GM19043 (cell line): ENCODE results near the gene DMTF1.
"Not testable (repeated sequence)": the region's sequence is repeated elsewhere in the genome, so short reads cannot be mapped to it uniquely, and the experiment has no call there.

Experiments used
- ATAC-seq: cut with Tn5 transposase; IDR thresholded peaks from one replicate; pipeline ENCODE4 v1.9.1; 2021; ENCODE audit warnings: low read depth; ENCODE audit not compliant: unreplicated experiment

DMTF1 gene

DNA sequence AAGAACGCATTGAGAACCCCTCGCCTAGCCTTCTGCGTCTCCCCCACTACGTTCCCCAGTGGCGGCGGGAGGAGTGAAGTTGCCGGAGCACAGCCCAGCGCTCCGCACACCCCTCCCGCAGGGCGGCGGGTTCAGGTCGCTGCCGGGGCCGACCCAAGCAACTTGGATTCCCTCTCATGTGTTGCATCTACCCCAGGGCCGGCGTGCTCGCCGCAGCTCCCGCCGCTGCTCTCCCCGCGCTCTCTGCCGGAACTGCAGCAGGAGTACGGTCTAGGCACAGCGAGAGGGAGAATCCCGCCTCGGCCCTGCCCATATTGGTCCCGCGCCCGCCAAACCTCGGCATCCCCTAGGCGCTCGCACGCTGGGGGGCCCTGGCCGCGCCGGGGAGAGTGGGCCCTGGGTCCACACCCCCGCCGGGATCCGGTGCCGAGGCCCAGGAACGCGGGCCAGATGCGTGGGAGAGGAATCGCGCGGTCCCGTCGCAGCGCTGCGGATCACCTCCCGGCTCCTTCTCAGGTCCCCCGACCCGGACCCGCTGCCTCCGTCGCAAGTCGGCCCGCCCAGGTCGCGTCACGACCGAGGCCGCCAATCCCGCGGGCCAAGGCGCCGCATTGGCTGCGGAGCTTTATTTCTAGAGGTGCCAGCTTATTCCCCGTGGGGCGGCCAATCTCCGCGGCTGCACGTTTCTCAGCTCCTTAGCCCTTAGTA lies 67.9 kb downstream of the DMTF1 start:
- peak; percentile 24 for ATAC-seq

DNA sequence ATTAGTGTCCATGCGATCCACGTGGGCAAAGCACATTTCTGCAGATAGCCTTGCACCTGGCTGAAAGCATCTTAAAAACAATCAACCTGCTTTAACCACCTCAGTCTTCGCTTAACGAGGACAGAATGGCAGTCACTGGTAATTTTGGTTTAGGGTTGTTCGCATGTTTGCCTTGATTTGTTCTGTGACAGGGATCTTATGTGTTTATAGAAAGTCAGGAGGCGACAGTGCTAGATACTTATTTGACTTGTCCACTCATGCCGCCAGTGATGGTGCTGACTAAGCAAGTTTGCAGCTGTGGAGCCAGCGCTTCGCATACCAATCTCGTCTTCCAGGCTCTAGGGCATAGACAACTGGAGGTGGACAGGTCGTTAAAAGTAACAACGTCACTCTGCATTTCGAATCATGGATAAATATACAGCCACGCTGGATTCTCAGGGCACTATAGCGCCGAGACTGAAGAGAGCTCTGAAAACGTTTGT lies 68.5 kb downstream of the DMTF1 start:
- ATAC-seq = no peak

DNA sequence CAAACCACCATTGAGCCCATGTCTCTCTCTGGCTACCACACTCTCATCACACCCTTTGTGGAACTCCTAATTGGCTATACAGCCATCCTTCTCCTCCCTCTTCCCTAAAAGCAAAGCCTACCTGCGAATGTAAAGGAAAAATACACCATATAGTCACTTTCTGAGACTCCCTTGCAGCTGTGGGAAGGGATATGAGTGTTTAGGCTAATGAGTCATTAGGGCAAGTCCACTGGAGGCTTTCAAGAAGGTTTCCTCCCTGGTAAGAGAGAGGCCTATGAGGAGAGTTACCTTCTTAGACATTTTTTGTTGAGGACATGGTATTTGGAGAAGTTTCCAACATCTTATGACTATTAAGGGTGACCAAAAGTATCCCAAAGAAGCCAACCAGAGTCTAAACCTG lies 71.4 kb downstream of the DMTF1 start:
- ATAC-seq = no peak

DNA sequence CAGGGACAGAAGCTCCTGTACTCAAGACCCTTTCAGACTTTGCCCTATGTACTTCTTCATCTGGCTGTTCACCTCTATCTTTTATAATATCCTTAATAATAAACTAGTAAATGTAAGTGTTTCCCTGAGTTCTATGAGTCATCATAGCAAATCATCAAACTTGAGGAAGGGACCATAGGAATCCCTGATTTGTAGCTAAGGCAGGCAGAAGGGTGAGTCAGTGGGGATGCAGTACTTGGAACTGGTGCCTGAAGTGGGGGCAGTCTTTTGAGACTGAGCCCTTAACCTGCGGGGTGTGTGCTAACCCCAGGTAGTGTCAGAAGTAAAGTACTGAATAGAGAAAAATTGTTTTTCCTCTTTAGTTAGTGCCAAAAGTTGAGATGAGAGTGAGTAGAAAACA lies 73.4 kb downstream of the DMTF1 start:
- no peak for ATAC-seq

DNA sequence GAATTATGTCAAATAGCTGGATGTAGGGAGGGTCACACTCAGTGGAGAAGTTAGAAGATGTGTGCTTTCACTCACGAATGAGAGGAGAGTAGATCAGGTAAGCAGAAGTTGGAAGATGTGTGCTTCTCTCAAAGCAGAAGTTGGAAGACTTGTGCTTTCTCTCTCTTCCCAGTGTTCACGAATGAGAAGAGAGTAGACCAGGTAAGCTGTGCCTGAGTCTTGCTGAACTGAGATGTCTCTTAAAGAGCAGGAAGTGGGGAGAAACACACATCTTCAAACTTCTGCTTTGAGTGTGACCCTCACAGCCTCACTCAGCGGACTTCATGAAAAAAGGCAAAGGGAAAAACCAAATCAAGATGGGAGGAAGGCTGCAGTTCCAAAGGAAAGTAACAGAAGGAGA lies 74.2 kb downstream of the DMTF1 start:
- ATAC-seq = no peak

DNA sequence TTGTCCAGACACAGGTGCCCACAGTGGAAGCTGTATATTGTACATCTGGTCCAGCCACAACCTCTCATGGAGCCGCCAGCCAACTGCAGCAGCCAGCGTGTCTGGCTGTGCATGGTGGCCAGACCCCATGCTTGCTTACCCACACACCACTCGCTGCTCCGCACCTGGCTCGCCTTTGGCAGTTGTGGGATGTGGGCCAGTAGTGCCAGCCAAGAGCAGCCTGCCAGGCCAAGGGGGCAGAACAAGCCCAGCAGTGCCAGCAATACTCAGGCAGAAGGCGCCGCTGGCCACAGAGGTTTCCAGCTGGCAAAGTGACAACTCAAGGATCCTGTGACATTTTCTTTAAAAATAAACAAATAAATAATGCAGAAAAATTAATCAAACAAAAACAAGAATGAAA lies 79.0 kb downstream of the DMTF1 start:
- no peak for ATAC-seq

DNA sequence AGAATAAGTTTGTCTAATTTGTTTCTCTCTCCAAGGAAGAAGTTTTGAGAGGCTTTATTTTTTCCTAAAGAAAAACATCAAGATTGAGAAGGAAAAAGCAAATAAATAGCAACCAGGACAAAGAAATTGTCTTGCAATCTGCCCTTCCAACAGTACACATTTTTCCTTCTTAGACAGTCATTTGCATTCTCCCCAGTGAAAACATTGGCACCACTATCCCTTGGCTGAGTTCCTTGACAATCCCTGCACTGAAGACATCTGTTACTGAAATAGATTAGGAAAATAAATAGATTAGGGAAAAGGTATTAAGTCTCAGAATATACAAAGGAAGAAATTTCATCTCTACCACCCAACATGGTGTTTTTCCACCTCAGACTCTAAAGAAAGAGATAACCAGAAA lies 79.5 kb downstream of the DMTF1 start:
- no peak for ATAC-seq

DNA sequence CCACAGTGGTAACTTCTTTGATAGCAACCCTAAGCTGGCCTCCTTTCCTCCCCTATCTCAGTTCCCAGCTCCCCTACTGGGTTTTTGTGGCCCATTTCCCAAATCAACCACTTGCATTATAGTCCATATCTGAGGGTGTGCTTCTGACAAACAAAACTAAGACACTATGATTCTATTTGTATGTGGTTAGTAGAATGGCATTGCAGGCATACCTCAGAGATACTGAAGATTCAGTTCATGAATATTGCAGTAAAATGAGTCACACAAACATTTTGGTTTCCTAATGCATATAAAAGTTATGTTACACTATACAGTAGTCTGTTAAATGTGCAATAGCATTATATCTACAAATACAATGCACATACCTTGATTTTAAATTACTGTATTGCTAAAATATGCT lies 82.7 kb downstream of the DMTF1 start:
- no peak for ATAC-seq

DNA sequence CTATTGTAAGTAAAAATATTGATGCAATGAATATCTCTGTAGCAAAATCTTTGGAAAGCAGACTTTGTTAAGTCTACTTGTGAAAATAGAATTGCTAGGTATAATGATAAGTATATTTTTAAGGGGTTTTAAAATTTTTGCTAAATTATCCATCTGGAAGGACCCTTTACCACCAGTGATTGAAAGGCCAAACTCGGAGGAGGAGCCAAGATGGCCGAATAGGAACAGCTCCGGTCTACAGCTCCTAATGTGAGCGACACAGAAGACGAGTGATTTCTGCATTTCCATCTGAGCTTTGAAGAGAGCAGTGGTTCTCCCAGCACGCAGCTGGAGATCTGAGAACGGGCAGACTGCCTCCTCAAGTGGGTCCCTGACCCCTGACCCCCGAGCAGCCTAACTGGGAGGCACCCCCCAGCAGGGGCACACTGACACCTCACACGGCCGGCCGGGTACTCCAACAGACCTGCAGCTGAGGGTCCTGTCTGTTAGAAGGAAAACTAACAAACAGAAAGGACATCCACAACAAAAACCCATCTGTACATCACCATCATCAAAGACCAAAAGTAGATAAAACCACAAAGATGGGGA lies 86.3 kb downstream of the DMTF1 start:
- ATAC-seq = not testable (repeated sequence)

DNA sequence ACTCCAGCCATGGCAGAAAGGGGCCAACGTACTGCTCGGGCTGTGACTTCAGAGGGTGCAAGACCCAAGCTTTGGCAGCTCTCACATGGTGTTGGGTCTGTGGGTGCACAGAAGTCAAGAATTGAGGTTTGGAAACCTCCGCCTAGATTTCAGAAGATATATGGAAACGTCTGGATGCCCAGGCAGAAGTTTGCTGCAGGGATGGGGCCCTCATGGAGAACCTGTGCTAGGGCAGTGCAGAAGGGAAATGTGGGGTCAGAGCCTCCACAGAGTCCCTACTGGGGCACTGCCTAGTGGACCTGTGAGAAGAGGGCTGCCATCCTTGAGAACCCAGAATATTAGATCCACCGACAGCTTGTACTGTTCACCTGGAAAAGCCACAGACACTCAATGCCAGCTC lies 93.4 kb downstream of the DMTF1 start:
- not testable (repeated sequence) for ATAC-seq
